Hepatocyte (in vitro differentiated cells): ENCODE data around the gene SPRYD7. TPM values are rescaled to one million over a fixed set of nuclear protein-coding genes. Genes with fewer than 3 reads are reported as not detected.

Experiments
- DNase-seq: peaks from one replicate; pipeline ENCODE4 v3.0.0-alpha.2; 2016; ENCODE audit warnings: low spot score
- H2AFZ ChIP-seq: fragments of 200-600 bp; sonication (generic); 2 replicates; pipeline ENCODE4 v1.6.0; 2016; ENCODE audit warnings: antibody characterized with exemption, mild to moderate bottlenecking
- H3K27ac ChIP-seq: fragments of 200-600 bp; sonication (generic); 2 replicates; pipeline ENCODE4 v1.5.1; 2016; ENCODE audit warnings: mild to moderate bottlenecking
- H3K27me3 ChIP-seq: fragments of 200-600 bp; sonication (generic); 2 replicates; pipeline ENCODE4 v1.6.1; 2016
- H3K36me3 ChIP-seq: fragments of 200-600 bp; sonication (generic); replicated peaks from 2 replicates; pipeline ENCODE4 v1.5.1; 2016; ENCODE audit warnings: low read depth; ENCODE audit not compliant: insufficient read depth
- H3K4me1 ChIP-seq: fragments of 200-600 bp; sonication (generic); 2 replicates; pipeline ENCODE4 v1.5.1; 2016; ENCODE audit warnings: mild to moderate bottlenecking, moderate library complexity; ENCODE audit not compliant: insufficient read depth
- H3K4me2 ChIP-seq: fragments of 200-600 bp; sonication (generic); 2 replicates; pipeline ENCODE4 v1.6.0; 2016
- H3K4me3 ChIP-seq: fragments of 200-600 bp; sonication (generic); 2 replicates; pipeline ENCODE4 v1.5.1; 2016; ENCODE audit warnings: mild to moderate bottlenecking
- H3K79me2 ChIP-seq: fragments of 200-600 bp; sonication (generic); 2 replicates; pipeline ENCODE4 v1.6.0; 2017; ENCODE audit warnings: mild to moderate bottlenecking
- H3K9me2 ChIP-seq: fragments of 200-600 bp; sonication (generic); replicated peaks from 2 replicates; pipeline ENCODE4 v1.6.0; 2017; ENCODE audit warnings: mild to moderate bottlenecking; ENCODE audit not compliant: insufficient read depth
- H3K9me3 ChIP-seq: fragments of 200-600 bp; sonication (generic); 2 replicates; pipeline ENCODE4 v1.5.1; 2016; ENCODE audit warnings: low read depth, mild to moderate bottlenecking
- H4K20me1 ChIP-seq: fragments of 200-600 bp; sonication (generic); 2 replicates; pipeline ENCODE4 v1.6.0; 2016; ENCODE audit warnings: mild to moderate bottlenecking; ENCODE audit not compliant: insufficient read depth, poor library complexity, severe bottlenecking
- CTCF ChIP-seq: fragments of 200-600 bp; sonication (generic); IDR thresholded peaks from 2 replicates; pipeline ENCODE4 v1.5.1; 2016; ENCODE audit warnings: antibody characterized with exemption, mild to moderate bottlenecking; ENCODE audit not compliant: poor library complexity
- EZH2 ChIP-seq: fragments of 200-600 bp; sonication (generic); IDR thresholded peaks from 2 replicates; pipeline ENCODE4 v1.6.1; 2016; ENCODE audit warnings: antibody characterized with exemption, mild to moderate bottlenecking, borderline replicate concordance
- EZH2phosphoT487 ChIP-seq: fragments of 200-600 bp; sonication (generic); IDR thresholded peaks from one replicate; pipeline ENCODE4 v1.6.1; 2018; ENCODE audit warnings: antibody characterized with exemption, mild to moderate bottlenecking, low read depth, moderate library complexity; ENCODE audit not compliant: unreplicated experiment, severe bottlenecking
- WGBS: methylation state at CpG from one replicate; pipeline ENCODE4 v1.1.6; 2016; ENCODE audit warnings: low lambda C conversion rate; ENCODE audit errors: missing lambda C conversion rate; 5-methylcytosine and 5-hydroxymethylcytosine counted together
- polyA plus RNA-seq: library from polyadenylated mRNA; unstranded; fragments of >200 nt; fragmentation: Nextera tagmentation; extraction: Ambion mirVana; gene quantifications from 2 replicates; pipeline ENCODE4 v1.2.1, GENCODE V29; 2016
- total RNA-seq: library from RNA; depleted of rRNA; stranded (reverse); fragments of >200 nt; gene quantifications from 2 replicates; pipeline ENCODE4 v1.2.3, GENCODE V29; 2014

Gene SPRYD7
- total and polyA plus RNA-seq, 2 experiments from 2014 or later: 10.3 to 15.9 TPM

- no peaks in the 10 kb centered on the region for H3K79me2 ChIP-seq
- 100% methylated on average over 1 of the region's 1 CpG for WGBS
Measured at GRCh38 chr13:49914947-49915346, 21.2 kb downstream of the SPRYD7 start.

GRCh38 chr13:49908637-49909036 lies 27.5 kb downstream of the SPRYD7 start:
- Histone ChIP-seq H3K27ac (no peak overlapping the region), H3K9me3 (no peaks in the 10 kb centered on the region), H3K36me3 (no peaks in the 10 kb centered on the region), H3K4me1 (no peaks in the 10 kb centered on the region), H2AFZ (no peak overlapping the region), H3K4me3 (no peak overlapping the region), H3K79me2 (no peaks in the 10 kb centered on the region), H4K20me1 (no peaks in the 10 kb centered on the region), H3K27me3 (no peaks in the 10 kb centered on the region), H3K4me2 (no peak overlapping the region), H3K9me2 (no peaks in the 10 kb centered on the region)
- 80% methylated on average over 5 of the region's 5 CpGs for WGBS
- no peak for DNase-seq
- TF ChIP-seq EZH2phosphoT487 (no peak), CTCF (no peak), EZH2 (no peak)

More at GRCh38 chr13:49914947-49915346, 21.2 kb downstream of the SPRYD7 start:
- H3K4me2 ChIP-seq: no peak overlapping the region
- no peaks in the 10 kb centered on the region for H3K27me3 ChIP-seq
- no peaks in the 10 kb centered on the region for H3K36me3 ChIP-seq
- H3K9me2 ChIP-seq: no peaks in the 10 kb centered on the region
- H3K9me3 ChIP-seq: no peaks in the 10 kb centered on the region
- no peak overlapping the region for H3K27ac ChIP-seq
- no peaks in the 10 kb centered on the region for H3K4me1 ChIP-seq
- no peak overlapping the region for H2AFZ ChIP-seq
- TF ChIP-seq EZH2 (no peak), EZH2phosphoT487 (no peak), CTCF (no peak)
- H3K4me3 ChIP-seq: no peak overlapping the region
- no peak for DNase-seq
- no peaks in the 10 kb centered on the region for H4K20me1 ChIP-seq

- Histone ChIP-seq H3K27ac (no peak overlapping the region), H3K27me3 (no peaks in the 10 kb centered on the region), H3K9me3 (no peaks in the 10 kb centered on the region), H2AFZ (no peak overlapping the region), H3K9me2 (no peaks in the 10 kb centered on the region), H3K36me3 (no peaks in the 10 kb centered on the region), H3K4me1 (no peaks in the 10 kb centered on the region), H3K4me2 (no peak overlapping the region), H3K79me2 (no peaks in the 10 kb centered on the region), H4K20me1 (no peaks in the 10 kb centered on the region), H3K4me3 (no peak overlapping the region)
- no peak for TF ChIP-seq EZH2
- DNase-seq: no peak
- WGBS: 88% methylated on average over 5 of the region's 5 CpGs
Measured at GRCh38 chr13:49904729-49905456, 31.2 kb downstream of the SPRYD7 start.

- Histone ChIP-seq H3K4me2 (no peak overlapping the region), H3K27me3 (peaks cover 2% of the 10 kb centered on the region), H3K9me2 (no peaks in the 10 kb centered on the region), H3K9me3 (no peaks in the 10 kb centered on the region), H4K20me1 (no peaks in the 10 kb centered on the region), H3K4me3 (no peak overlapping the region), H3K27ac (no peak overlapping the region), H3K36me3 (no peaks in the 10 kb centered on the region), H3K79me2 (no peaks in the 10 kb centered on the region), H2AFZ (no peak overlapping the region), H3K4me1 (no peaks in the 10 kb centered on the region)
- no peak for DNase-seq
- WGBS: 79% methylated on average over 8 of the region's 8 CpGs
- TF ChIP-seq CTCF (no peak), EZH2 (no peak), EZH2phosphoT487 (no peak)
Measured at GRCh38 chr13:49898792-49899191, 37.3 kb downstream of the SPRYD7 start.
